Measurements from ENCODE around the gene THY1.

DNA sequence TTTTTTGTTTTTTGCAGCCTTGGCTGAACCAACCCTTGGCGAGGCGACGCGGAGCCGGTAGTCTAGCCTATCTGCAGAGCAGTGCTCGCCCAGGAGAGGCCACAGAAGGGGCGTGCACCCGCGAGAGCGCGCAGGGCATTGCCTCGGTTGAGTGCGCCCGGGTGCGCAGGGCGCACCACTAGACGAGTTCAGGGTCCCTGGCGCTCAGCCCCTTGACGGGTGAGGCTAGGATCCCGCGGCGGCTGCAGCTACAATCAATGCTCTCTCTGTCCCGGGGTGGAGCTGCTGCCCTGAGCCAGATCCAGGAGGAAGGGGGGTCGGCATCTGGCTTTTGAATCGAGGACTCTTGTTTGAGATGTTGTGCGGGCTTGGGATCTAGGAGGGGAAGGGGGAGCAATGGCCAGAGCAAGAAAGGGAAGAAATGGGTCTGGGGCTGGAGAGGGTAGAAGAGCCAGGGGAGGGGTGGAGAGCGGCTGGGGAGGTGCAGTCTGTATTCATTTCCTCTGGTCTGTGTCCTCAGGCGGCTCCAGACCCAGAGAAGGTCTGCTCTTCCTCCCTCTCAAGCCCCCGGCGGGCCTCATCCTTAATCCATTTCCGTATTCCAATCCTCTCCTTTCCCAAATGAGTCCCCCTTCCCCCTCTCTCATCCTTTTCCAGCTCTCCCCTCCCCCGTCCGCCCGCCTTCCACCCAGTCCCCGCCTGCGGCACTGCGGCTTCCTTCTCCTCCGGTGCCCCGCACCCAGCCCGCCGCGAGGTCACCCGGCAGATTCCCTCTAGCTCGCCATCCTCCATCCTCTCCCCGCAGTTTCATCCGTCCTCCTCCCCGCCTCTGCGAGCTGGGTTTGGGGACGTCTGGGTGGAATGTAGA is 797 bp downstream of the THY1 start:
- TF ChIP-seq POLR2A (IDR thresholded peaks at IDR 0.05): no peak
- TF ChIP-seq, protein P1, sequence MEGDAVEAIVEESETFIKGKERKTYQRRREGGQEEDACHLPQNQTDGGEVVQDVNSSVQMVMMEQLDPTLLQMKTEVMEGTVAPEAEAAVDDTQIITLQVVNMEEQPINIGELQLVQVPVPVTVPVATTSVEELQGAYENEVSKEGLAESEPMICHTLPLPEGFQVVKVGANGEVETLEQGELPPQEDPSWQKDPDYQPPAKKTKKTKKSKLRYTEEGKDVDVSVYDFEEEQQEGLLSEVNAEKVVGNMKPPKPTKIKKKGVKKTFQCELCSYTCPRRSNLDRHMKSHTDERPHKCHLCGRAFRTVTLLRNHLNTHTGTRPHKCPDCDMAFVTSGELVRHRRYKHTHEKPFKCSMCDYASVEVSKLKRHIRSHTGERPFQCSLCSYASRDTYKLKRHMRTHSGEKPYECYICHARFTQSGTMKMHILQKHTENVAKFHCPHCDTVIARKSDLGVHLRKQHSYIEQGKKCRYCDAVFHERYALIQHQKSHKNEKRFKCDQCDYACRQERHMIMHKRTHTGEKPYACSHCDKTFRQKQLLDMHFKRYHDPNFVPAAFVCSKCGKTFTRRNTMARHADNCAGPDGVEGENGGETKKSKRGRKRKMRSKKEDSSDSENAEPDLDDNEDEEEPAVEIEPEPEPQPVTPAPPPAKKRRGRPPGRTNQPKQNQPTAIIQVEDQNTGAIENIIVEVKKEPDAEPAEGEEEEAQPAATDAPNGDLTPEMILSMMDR (IDR thresholded peaks at IDR 0.05): no peak

All from sigmoid colon (tissue), 3 donors.